KOPT-K1 (cell line): ENCODE data around the gene ZNF384.
"Not testable (repeated sequence)": the region's sequence is repeated elsewhere in the genome, so short reads cannot be mapped to it uniquely, and the experiment has no call there.

ENCODE experiments used
- H3K27ac ChIP-seq: fragments of 200-600 bp; sonication (generic); 2 replicates; pipeline ENCODE4 v1.5.1; 2016; ENCODE audit warnings: antibody characterized with exemption, mild to moderate bottlenecking, low read depth, low read length; ENCODE audit not compliant: poor library complexity, severe bottlenecking
- H3K36me3 ChIP-seq: fragments of 200-600 bp; sonication (generic); 2 replicates; pipeline ENCODE4 v1.5.1; 2017; ENCODE audit warnings: antibody characterized with exemption, mild to moderate bottlenecking, low read length, moderate library complexity; ENCODE audit not compliant: insufficient read depth
- H3K9me3 ChIP-seq: fragments of 200-600 bp; sonication (generic); 2 replicates; pipeline ENCODE4 v1.5.1; 2017; ENCODE audit warnings: antibody characterized with exemption, low read length, mild to moderate bottlenecking; ENCODE audit not compliant: insufficient read depth, poor library complexity, severe bottlenecking

ZNF384 gene

GRCh38 chr12:6708351-6708750, 19.2 kb upstream of the ZNF384 start:
- H3K27ac ChIP-seq, H3K36me3 ChIP-seq, H3K9me3 ChIP-seq: not testable (repeated sequence)

- no peak overlapping the region for H3K27ac ChIP-seq
- H3K9me3 ChIP-seq: peaks cover 4% of the 10 kb centered on the region
- H3K36me3 ChIP-seq: no peaks in the 10 kb centered on the region
Measured at GRCh38 chr12:6703631-6704030, 14.5 kb upstream of the ZNF384 start.

- peaks cover 4% of the 10 kb centered on the region for H3K9me3 ChIP-seq
- no peaks in the 10 kb centered on the region for H3K36me3 ChIP-seq
- no peak overlapping the region for H3K27ac ChIP-seq
Measured at GRCh38 chr12:6701078-6701768, 12.0 kb upstream of the ZNF384 start.

- H3K9me3 ChIP-seq: peaks cover 4% of the 10 kb centered on the region
- no peaks in the 10 kb centered on the region for H3K36me3 ChIP-seq
- no peak within 1 kb of the TSS for H3K27ac ChIP-seq
Measured at GRCh38 chr12:6700646-6701051, 11.5 kb upstream of the ZNF384 start, which contains the start of gene PIANP. Gene PIANP, minus strand, starts transcription at chr12:6700815. Its CDS starts 2,754 bp downstream, at chr12:6698061.

- H3K9me3 ChIP-seq: peaks cover 4% of the 10 kb centered on the region
- H3K27ac ChIP-seq: no peak overlapping the region
- no peaks in the 10 kb centered on the region for H3K36me3 ChIP-seq
Measured at GRCh38 chr12:6699989-6700645, 10.9 kb upstream of the ZNF384 start.

- Histone ChIP-seq H3K27ac (no peak overlapping the region), H3K36me3 (no peaks in the 10 kb centered on the region), H3K9me3 (peaks cover 4% of the 10 kb centered on the region)
Measured at GRCh38 chr12:6699259-6699988, 10.2 kb upstream of the ZNF384 start.

GRCh38 chr12:6698352-6699046, 9.3 kb upstream of the ZNF384 start:
- no peak overlapping the region for H3K27ac ChIP-seq
- no peaks in the 10 kb centered on the region for H3K36me3 ChIP-seq
- H3K9me3 ChIP-seq: peaks cover 4% of the 10 kb centered on the region

- no peaks in the 10 kb centered on the region for H3K36me3 ChIP-seq
- H3K27ac ChIP-seq: no peak overlapping the region
- H3K9me3 ChIP-seq: peaks cover 4% of the 10 kb centered on the region
Measured at GRCh38 chr12:6697584-6698351, 8.6 kb upstream of the ZNF384 start.

GRCh38 chr12:6696690-6697583, 7.8 kb upstream of the ZNF384 start:
- Histone ChIP-seq H3K27ac (no peak overlapping the region), H3K9me3 (peaks cover 4% of the 10 kb centered on the region), H3K36me3 (no peaks in the 10 kb centered on the region)

- H3K9me3 ChIP-seq: no peaks in the 10 kb centered on the region
- H3K36me3 ChIP-seq: no peaks in the 10 kb centered on the region
- no peak overlapping the region for H3K27ac ChIP-seq
Measured at GRCh38 chr12:6695313-6696045, 6.3 kb upstream of the ZNF384 start.

GRCh38 chr12:6694701-6695100, 5.5 kb upstream of the ZNF384 start:
- Histone ChIP-seq H3K27ac (no peak overlapping the region), H3K36me3 (no peaks in the 10 kb centered on the region)

GRCh38 chr12:6693832-6694355, 4.7 kb upstream of the ZNF384 start:
- H3K27ac ChIP-seq: no peak overlapping the region
- no peaks in the 10 kb centered on the region for H3K36me3 ChIP-seq
- H3K9me3 ChIP-seq: no peaks in the 10 kb centered on the region

More at GRCh38 chr12:6694701-6695100, 5.5 kb upstream of the ZNF384 start:
- no peaks in the 10 kb centered on the region for H3K9me3 ChIP-seq

GRCh38 chr12:6692888-6693287, 3.7 kb upstream of the ZNF384 start:
- H3K9me3 ChIP-seq: no peaks in the 10 kb centered on the region
- no peaks in the 10 kb centered on the region for H3K36me3 ChIP-seq
- H3K27ac ChIP-seq: no peak overlapping the region
